Fibroblast of skin of back (primary cell): ENCODE data around the gene FCGR3A.
"Not testable (repeated sequence)": the region's sequence is repeated elsewhere in the genome, so short reads cannot be mapped to it uniquely, and the experiment has no call there.

ENCODE experiments used
- DNase-seq: peaks from one replicate; pipeline ENCODE4 v3.0.0-alpha.2; 2013

FCGR3A gene

DNA sequence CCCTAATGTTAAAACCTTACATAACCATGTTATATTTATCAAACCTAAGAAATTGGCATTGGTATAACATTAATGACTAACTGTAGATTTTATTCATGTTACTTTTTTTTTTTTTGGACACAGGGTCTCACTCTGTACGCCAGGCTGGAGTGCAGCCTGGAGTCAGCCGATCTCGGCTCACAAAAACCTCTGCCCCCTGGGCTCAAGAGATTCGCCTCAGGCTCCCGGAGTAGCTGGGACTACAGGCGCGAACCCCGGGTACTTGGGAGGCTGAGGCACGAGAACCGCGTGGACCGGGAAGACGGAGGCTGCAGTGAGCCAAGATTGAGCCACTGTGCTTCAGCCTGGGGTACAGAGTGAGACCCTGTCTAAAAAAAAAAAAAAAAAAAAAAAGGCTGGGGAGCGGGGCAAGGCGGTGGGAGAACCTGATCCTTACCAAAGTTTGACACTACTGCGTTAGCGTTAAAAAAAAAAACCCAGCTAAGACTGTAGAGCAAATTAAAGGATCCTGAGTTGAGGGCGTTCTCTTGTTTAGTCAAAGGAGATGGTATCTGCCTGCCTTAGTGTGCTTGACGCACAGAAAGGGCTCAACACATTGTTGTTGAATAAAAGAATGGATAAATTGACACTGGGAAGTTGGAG lies 20.0 kb downstream of the FCGR3A start:
- not testable (repeated sequence) for DNase-seq

DNA sequence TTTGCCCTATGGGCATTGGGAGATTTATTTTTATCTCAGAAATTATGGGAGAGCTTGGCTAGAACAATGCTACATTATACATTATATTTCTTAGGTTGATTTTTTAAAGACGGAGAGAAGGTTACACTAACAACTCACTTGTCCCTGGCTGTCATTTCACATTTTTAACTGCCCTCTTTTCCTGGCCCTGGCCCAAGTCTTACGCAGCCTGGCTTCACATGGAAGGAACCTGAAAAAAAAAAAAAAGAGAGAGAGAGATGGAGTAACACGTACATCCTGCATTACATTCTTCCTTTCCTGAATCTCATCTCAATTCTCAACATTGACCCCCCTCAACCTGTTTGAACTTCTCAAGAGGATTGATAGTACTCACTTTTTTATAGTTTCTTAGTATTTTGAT lies 21.1 kb downstream of the FCGR3A start:
- not testable (repeated sequence) for DNase-seq

DNA sequence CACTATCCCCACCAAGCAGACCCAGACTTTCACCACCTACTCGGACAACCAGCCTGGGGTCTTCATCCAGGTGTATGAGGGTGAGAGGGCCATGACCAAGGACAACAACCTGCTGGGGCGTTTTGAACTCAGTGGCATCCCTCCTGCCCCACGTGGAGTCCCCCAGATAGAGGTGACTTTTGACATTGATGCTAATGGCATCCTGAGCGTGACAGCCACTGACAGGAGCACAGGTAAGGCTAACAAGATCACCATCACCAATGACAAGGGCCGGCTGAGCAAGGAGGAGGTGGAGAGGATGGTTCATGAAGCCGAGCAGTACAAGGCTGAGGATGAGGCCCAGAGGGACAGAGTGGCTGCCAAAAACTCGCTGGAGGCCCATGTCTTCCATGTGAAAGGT lies 23.7 kb downstream of the FCGR3A start:
- not testable (repeated sequence) for DNase-seq

DNA sequence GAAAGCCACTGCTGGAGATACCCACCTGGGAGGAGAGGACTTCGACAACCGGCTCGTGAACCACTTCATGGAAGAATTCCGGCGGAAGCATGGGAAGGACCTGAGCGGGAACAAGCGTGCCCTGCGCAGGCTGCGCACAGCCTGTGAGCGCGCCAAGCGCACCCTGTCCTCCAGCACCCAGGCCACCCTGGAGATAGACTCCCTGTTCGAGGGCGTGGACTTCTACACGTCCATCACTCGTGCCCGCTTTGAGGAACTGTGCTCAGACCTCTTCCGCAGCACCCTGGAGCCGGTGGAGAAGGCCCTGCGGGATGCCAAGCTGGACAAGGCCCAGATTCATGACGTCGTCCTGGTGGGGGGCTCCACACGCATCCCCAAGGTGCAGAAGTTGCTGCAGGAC lies 24.3 kb downstream of the FCGR3A start:
- not testable (repeated sequence) for DNase-seq

DNA sequence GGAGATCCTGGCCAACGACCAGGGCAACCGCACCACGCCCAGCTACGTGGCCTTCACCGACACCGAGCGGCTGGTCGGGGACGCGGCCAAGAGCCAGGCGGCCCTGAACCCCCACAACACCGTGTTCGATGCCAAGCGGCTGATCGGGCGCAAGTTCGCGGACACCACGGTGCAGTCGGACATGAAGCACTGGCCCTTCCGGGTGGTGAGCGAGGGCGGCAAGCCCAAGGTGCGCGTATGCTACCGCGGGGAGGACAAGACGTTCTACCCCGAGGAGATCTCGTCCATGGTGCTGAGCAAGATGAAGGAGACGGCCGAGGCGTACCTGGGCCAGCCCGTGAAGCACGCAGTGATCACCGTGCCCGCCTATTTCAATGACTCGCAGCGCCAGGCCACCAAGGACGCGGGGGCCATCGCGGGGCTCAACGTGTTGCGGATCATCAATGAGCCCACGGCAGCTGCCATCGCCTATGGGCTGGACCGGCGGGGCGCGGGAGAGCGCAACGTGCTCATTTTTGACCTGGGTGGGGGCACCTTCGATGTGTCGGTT lies 24.8 kb downstream of the FCGR3A start:
- DNase-seq, result not testable (repeated sequence)

DNA sequence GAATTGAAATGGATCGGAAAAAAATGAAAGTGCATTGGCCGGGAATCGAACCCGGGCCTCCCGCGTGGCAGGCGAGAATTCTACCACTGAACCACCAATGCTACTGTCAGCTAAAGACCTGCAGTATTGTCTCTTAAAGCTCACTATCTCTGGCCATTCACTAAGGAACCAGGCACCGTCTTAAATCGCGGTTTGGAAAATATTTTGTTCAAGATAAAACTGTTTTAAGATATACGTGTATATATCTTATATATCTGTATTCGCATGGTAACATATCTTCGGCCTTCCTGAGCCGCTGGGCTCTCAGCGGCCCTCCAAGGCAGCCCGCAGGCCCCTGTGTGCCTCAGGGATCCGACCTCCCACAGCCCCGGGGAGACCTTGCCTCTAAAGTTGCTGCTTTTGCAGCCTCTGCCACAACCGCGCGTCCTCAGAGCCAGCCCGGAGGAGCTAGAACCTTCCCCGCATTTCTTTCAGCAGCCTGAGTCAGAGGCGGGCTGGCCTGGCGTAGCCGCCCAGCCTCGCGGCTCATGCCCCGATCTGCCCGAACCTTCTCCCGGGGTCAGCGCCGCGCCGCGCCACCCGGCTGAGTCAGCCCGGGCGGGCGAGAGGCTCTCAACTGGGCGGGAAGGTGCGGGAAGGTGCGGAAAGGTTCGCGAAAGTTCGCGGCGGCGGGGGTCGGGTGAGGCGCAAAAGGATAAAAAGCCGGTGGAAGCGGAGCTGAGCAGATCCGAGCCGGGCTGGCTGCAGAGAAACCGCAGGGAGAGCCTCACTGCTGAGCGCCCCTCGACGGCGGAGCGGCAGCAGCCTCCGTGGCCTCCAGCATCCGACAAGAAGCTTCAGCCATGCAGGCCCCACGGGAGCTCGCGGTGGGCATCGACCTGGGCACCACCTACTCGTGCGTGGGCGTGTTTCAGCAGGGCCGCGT lies 25.5 kb downstream of the FCGR3A start, which contains the start of gene HSPA6:
Gene HSPA6 (plus strand): TSS at position 724 of the 925 bp plus-strand sequence. CDS start 119 bp downstream, at position 843.
- peak; percentile 73 for DNase-seq

DNA sequence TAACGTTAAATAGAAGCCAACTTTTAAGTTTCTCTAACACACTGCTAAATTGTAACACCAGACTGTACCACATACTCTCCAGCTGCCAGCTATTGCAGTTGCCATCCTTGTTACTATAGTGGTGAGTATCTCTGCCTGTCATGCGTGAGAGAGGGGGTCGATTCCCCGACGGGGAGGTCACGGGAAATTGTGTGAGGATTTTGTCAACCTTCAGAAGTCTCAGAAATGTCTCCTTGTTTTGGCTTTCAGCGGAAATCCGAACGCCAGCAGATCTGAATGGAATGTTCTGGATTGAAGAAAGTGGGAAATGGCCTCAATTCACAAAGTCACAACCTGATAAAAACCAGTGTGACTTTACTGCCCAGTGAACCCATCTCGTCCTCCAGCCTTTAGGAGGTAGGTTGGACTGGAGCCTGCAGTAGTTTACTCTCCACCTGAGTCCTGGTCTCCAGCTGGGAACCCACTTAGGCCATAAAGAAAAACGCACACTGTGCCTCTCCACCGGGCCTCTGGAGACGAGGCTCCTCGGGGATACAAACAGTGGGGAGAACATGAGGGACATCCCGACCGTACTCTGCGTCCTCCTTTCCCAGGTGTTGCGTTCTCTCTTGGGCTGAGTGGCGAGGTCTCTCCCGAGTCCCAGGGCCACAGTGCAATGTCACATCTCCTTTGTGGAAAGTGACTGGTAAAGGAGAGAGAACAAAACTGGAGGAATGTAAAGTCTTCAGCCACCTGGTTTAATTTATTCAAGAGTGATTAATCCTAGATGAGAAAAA lies 26.4 kb downstream of the FCGR3A start:
- DNase-seq, result not testable (repeated sequence)

DNA sequence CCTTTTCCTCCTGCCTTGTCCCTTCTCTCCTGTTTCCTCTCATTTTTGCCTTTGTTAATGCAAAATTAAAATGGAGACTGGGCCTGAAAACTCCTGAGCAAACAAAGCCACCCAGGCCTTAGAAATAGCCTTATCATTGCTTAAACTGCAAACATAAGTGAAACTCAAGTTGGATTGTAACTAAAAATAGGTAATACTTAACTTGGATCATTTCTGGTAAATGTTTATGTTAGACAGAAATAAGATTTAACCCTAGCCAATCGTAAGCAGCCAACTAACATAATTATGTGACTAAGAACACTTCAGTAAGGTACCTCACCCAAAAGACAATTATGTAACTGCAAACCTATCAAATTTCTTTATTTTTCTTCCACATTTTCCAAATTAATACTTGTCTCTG lies 35.7 kb downstream of the FCGR3A start:
- not testable (repeated sequence) for DNase-seq

DNA sequence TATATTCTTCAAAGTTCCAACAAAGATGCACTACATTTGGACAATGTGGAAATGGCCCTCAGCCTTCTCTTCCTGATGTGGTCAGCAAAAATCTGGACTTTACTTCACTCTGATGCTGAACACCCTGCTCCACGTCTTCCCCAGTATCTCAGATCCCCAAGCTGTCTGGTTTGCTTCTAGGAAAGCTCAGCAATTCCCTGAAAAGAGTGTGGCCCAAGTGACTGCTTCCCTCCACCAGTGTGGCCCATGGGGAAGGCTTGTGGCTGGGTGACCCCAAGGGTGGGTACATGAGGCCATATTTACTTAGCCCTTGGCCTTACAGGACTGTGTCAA lies 36.2 kb downstream of the FCGR3A start:
- not testable (repeated sequence) for DNase-seq

DNA sequence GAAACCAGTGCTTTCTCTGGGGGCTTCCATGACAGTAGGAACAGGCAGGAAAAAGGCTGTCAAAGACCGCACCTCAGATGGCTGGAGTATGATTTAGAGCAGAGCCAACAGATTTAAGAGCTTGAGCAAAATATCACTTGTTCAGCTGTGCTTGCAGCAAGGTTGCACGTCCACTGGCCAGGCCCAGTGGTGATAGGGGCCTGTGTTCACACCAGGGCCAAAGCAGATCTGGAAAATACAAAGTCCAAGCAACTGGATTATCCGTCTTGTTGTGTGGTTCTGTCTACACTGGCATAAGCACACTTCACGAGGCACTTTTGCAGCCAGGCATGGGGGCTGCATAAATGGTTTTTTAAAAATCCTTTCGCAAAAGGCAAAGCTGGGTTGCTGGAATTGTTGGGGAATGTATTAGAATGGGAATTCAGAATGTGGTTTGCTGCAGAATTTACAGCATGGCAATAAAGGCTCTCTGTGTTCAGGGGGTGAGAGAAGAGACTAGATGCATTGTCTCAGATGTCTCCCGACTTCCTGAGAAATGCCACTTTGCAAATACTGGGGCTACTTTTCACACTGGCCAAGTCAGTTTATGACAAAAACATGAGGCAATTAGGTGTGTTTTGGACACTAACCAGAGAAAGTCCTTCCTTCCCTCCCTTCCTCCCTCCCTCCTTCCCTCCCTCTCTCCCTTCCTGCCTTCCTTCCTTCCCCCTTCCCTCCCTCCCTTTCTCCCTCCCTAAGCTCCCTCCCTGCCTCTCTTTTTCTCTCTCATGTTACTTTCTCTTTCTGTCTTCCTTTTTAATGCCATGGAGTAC lies 36.8 kb downstream of the FCGR3A start:
- not testable (repeated sequence) for DNase-seq

DNA sequence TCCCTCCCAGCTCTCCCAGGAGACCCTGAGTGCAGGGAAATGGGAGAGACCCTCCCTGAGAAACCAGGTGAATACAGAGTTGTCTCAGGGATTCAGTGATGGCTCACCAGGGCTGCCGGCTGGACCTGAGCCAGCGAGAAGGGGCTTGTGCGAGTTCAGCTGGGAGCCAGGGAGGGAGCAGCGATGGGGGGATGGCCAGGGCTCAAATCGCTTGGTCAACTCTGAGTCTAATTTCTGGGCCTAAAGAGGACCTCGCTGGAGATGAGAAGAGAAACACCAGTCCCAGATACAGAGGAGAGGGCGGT lies 37.9 kb downstream of the FCGR3A start:
- DNase-seq, result no peak

DNA sequence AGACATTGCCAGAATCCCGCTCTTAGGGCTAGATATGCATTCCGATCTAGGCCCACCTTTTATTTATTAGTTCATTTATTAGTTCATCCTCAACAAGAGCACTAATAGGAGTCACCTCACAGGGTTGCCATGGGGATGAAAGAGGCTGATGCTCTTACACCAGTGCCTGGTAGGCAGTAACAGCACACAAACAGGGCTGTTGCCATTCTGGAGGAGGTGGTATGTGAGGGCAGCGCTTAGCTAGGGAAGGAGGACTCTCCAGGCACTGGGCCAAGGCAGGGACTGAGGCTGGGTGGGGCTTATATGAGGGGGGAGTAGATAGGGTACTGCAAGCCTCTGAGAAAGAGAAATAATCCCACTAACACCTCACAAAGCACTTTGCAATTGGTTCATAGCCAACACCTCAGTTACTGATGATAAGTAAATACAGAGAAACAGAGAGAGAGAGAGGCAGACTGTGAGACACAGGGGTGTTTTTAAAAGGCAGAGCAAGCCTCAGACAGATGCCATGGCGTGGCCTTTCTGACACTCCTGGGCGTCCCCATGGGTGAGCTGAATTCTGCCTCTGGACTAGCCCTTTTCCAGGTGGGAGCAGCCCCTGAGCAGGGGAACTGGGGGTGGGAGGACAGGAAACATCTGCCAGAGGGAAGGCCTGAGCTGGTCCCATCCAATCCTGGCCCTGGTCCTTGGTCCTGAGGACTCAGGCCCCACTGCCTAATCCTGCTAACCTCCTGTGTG lies 38.4 kb downstream of the FCGR3A start:
- no peak for DNase-seq

DNA sequence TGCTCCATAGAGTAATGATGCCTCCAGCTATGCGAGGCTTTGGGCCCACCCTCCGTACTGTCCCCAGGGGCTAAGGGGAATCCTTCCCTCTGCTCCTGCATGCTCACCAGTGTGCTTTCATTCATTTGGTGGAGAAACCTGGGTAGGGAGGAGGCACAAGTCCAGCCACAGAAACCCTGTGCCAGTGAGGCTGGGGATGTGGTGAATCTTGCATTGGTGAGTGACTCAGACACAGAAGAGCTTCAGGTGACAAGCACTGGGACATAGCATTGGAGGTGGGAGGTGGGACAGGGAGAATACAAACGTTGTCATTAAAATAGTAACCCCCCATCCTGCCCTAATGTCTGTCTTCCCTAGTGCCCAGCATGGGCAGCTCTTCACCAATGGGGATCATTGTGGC lies 39.1 kb downstream of the FCGR3A start:
- DNase-seq, result no peak

DNA sequence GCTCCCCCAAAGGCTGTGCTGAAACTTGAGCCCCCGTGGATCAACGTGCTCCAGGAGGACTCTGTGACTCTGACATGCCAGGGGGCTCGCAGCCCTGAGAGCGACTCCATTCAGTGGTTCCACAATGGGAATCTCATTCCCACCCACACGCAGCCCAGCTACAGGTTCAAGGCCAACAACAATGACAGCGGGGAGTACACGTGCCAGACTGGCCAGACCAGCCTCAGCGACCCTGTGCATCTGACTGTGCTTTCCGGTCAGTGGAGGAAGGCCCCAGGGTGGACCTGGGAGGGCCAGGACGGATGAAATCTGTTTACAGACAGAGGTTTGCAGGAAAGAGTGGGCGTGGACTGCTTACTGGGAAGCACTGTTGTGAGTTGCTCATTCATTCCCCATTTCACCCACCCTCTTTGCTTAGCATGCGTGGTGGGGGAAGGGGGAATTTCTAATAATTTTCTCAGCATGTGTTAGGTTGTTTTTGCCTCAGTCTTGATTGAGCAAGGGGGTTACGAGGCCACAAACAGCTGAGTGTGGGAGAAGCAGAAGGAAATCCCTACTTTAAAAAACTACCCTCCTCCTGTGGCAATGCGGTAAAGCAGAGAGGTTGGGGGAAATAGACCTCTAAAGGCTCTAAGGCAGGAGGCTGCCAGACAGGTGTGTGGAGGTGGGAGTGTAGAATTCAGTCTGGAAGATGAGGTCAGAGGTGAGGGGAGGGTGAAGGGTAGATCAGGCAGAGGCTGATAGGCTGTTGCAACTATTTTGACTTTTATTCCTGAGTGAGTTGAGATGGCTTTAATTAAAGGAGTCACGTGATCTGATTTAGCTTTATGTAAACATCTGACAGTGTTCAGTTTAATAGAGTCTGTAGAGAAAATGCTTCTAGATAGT lies 43.0 kb downstream of the FCGR3A start:
- DNase-seq, result no peak

DNA sequence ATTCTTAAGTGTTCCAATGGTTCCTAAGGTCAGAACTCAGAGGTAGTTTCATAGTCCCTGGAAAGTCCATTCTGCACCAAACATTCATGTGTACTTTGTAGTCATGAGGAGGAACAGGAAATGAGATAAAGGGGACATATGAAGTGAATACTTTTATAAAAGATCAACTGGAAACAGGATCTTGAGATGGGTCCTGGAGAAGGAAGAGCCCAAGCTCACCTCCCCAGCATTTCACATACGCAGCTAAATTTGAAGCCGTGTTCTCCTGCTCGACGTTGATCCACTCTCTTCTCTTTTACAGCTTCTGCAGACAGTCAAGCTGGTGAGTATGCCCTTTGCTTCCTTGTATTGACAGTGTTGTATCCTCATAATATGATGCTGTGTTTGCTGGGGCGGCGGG lies 43.9 kb downstream of the FCGR3A start:
- no peak for DNase-seq

DNA sequence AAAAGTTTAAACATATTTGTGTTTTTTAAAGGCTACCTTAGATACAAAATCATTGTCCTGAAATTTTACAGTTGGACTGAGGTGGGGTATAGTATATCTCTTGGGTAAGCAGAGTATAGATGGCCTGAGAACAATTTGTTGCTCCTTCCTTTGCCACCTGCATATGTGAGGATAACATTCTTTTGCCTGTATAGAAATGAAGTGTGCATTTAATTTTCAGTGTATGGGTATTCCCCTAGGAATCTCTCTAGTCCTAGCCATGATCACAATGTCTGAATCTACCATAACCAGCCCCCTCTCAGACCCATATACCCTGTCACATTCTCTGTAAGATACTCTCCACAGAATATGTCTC lies 46.2 kb downstream of the FCGR3A start:
- no peak for DNase-seq

DNA sequence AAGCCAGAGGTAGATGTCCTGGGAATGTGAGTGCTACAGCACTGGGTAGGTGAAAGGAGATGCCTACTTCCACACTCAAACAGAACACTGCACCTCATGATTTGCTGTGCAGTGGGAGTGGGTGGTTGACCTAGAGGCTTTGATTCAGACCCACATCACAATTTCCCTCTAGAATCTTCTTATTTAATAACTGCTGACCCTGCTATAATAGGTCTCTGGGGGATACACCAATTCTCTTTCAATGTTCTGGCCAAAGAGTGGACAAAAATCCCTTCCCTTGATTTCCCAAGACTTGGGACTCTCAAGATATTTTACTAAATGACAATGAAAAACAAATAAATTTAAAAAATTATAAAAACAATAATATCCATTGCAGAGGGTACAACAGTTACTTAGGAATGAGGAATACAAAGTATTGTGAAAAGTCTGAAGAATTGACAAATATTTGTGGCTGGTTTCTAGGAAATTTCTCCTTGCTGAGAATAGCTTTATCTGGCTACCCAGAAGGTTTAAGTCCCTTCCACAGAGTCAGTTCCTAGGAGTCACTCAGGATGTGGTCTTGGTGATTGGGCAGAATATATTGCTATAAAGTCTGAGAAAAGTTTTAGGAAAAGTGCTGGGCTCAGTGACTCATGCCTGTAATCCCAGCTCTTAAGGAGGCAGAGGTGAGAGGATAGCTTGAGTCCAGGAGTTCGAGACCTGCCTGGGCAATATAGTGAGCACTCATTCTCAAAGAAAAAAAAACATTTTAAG lies 46.8 kb downstream of the FCGR3A start:
- peak; percentile 12 for DNase-seq

DNA sequence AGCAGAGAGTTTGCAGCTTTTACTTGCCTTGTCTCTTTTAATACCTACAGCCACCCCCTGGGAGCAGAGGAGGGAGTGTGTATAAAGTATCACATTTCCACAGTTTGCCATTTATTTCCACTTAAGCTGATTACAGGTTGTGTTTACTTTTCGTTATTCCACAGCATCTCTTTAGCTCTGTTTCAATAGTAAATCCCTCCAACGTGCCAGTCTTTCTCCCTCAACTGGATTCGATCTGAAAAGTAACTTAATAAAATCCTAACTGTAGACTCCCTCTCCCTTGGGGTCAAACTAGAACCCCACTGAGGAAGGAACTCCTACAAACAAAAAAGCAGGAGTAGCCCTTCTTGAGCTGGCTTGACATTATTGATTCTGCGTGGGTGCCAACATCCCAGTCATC lies 47.4 kb downstream of the FCGR3A start:
- no peak for DNase-seq

DNA sequence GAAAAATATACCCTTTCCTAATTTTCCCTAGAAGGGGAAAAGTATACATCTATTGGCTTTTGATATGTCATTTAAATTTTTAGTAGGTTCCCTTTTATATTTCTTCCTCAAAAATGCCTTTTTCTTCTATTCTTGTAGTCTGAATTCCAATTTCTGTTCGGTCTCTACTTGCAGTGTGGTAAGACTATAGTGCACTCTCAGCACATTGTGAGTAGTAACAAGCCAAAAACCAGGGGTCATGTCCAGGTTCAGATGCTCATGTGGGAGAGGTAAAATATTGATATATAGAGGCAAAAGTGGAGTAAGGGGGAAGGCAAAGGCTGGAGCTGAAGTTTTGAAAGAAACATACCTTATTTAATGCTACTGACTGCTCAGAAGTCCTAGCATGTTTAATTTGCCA lies 48.4 kb downstream of the FCGR3A start:
- no peak for DNase-seq
